HG03175 (cell line): ENCODE results near the gene HOXD9.

ENCODE experiments used
- ATAC-seq: cut with Tn5 transposase; IDR thresholded peaks from one replicate; pipeline ENCODE4 v1.9.1; 2021; ENCODE audit warnings: mild to moderate bottlenecking, moderate library complexity; ENCODE audit not compliant: unreplicated experiment

Gene HOXD9

GRCh38 chr2:176124110-176124946 lies 1.8 kb downstream of the HOXD9 start:
- ATAC-seq, result no peak

GRCh38 chr2:176124947-176125771 lies 2.6 kb downstream of the HOXD9 start:
- no peak for ATAC-seq

- ATAC-seq, result no peak
These were observed 3.2 kb downstream of the HOXD9 start for GRCh38 chr2:176125772-176126054.

DNA sequence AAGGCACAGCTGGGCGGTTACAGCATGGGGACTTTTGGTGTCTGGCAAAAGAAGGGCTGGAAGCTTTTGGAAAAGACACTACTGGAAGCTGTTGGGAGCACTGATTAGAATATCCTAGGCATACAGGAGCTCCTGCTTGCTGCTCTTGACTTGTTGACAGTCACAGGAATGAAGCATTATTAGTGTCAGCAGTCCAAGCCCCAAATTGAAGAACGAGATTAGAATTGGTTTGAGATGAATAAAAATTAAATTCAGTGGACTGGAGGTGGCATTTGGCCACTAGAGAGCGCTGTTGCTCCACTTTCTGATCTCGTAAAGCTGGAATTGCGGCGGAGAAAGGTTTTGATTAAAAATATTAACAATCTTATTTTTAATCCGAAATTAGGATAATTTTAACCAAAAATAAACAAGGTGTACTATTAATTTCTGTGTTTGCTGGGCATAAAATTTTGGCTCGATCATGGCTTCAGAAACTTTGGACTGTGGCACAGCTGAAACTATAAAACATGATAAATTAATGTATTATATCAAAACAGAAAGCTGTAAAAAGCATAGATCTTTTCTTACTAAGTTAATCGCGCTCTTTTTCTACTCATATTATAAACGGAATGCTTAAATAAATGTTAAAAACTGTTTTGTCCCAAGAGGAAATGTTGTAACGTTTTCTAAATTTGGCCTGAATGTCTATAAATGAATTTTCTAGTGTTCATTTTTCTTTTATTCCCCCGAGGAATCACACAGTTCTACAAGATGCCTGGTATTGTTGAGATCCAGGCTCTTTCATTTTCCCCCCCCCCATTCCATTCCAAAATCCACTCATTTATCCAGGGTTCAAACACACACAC lies 4.6 kb downstream of the HOXD9 start:
- no peak for ATAC-seq

DNA sequence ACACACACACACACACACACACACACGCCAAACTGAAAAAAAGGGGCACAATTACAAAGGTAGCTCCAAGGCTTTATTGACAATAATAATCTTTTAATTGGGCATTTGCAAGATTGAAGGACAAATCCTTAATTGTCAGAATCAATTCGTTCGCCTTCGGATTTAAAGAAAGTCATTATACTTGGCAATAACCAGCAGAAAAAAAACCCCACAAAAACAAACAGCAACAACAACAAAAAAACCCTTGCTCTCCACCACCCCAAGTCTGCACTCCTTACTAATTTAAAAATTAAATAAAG lies 5.2 kb downstream of the HOXD9 start:
- ATAC-seq, result no peak

GRCh38 chr2:176128172-176128981 lies 5.9 kb downstream of the HOXD9 start:
- ATAC-seq, result no peak

DNA sequence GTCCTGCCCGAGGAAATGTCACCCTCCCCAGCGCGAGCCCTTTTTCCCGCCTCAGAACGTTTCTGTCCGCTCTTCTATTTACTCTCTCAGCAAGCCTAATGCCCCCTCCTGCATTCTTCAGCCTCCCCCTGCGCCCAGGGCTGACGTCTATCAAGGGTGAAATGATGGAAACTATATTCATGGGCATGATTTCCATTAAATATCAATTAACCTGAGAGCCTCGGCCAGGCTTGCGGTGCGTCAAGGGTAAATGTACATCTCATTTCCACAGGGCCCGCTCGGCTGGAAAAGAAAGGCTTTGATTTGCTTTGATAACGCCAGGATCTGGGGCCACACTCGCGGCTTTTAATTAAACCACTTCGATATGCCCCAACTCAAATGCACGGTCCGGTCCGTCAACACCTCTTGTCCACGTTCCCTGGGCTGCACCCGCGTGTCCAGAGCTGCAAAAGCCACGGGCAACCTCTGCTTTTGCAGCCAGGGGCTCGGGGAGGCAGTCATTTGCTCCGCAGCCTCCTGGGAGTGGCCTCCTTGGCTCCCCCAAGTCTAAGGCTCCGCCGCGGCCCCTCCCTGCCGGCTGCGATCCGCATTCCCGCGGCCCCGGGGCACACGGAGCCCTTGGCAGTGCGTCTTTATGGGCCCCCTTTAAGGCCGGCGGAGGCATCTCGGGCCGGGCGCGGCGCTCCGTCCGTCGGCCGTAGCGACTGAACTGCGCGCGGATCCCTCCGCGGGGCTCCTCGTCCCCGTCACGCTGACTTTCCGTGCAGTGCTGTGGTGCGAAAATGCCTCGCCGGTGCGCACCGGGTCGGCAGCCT lies 6.7 kb downstream of the HOXD9 start, which contains the start of gene HOXD8:
HOXD8 (plus strand) TSS at position 724 of the 815 bp plus-strand sequence. CDS start 662 bp downstream, outside the sequence.
- no peak for ATAC-seq

DNA sequence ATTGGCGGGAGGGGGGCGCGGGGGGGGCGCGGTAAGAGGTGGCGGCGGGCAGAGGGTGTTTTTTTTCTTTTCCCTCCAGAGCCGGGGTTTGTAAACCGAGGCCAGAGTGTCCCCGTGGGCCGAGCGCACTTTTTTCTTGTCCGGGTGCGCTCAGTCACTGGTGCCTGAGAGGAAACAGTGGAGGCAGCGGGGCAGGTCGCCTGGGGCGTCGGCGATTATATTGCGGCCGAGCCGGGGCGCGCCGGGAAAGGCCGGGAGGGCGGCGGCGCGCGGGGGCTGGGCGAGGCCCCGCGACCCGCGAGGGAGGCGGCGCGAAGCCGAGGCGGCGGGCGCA lies 7.3 kb downstream of the HOXD9 start:
- ATAC-seq, result no peak

- ATAC-seq, result no peak
These were observed 7.8 kb downstream of the HOXD9 start for GRCh38 chr2:176130147-176130956.

- no peak for ATAC-seq
These were observed 8.7 kb downstream of the HOXD9 start for GRCh38 chr2:176130957-176131847.

DNA sequence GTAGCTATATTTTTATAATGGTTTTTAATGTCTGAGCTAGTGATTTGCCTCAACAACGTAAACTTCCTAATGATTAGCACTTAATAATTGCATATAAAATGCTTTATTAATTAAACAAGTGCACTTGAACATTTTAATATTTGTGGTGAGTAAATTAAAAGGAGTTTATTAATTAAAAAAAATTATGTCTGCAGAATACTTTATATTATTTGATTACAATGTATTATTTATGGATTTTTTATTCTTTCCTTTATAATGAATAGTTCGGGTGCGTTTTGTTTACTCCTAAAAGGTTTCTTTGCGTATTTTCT lies 9.3 kb downstream of the HOXD9 start:
- no peak for ATAC-seq

- ATAC-seq, result no peak
These were observed 10.0 kb downstream of the HOXD9 start for GRCh38 chr2:176132205-176133171.

- ATAC-seq, result no peak
These were observed 10.9 kb downstream of the HOXD9 start for GRCh38 chr2:176133389-176133788.

DNA sequence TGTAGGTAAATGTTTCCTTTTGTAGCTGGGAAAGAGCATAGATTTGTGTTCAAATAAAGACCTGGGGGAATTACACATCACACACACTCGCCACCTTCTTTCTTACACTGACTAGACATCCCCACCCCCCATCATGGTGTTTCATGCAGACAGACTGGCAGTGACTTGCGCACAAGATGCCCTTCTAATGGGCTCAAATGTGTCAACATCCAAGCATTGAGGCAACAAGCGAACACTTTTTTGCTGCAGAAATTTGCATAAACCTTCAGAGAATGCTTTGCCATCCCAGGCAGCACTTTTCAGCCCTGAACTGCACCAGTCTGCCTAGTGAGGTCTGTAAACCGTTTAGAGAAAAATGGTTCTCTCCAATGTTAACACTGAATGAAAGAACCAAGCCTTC lies 11.5 kb downstream of the HOXD9 start:
- ATAC-seq, result no peak

DNA sequence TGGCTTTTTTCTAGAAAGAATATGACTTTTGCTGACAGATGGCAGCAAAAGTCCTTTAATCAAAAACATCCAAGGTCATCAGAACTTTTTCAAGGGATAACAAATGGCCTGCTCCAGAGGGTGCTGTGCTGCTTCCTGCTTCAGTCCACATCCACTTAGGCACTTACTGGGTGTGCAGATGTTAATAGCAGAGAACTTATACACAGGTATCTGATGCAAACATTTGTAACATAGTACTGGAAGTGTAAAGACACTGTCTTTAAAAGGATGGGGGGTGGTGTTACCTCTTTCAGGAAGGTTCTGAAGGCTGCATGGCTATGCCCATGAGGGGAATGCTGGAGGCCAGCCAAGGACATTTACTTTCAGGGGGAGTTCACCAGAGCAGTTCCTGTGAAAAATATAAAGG lies 12.5 kb downstream of the HOXD9 start:
- no peak for ATAC-seq

DNA sequence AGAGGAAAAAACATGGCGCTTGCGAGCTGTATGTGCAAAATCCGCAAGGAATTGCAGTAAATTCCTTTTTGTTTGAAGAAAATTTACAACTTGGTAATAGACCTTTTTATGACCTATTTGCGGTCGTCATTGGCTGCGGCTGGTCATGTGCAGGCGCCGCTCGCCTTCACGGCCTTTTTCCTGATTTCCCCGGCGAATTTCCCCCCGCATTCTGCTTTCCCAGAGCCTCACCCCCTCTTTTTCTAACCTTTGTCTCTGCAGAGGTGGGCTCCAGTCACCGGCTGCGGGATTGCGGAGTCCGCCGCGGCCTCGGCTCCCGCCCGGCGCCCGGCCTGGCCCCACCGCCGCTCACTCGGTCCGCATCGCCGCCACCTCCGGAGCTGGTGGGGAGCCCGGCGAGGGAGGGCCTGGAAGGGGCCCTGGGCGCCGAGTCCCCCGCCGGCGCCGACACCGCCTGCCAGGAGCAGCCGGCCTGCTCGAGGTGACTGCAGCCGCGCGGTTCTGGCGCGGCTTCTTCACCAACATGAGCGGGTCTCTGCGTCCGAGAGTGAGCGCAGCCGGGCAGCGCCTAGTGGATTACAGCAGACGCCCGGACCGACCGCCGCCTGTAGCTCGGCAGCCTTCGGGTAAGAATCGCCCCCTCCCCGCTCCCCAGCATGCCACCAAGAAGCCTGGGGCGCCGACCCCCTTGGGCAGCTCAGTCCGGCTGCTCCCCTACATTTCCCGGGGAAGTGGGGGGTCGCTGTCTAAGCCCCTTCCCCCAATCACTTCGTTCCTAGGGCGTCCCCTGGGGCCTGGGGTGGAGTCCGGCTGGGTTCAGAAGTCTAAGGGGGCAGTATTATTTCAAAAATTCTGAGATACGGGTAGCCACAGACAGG lies 14.1 kb downstream of the HOXD9 start:
- no peak for ATAC-seq
